Suprapubic skin (tissue), 3 donors: ENCODE measurements around the gene ABCA7.

Experiments
- POLR2A ChIP-seq, 2 donors: fragments of 450-650 bp; IDR thresholded peaks; one replicate each; pipeline ENCODE4 v1.6.1; 2017; ENCODE audit warnings: antibody characterized with exemption in 2 of 2, mild to moderate bottlenecking in 2 of 2, moderate library complexity in 2 of 2
- TF ChIP-seq, protein P1 (sequence below), 2 donors: fragments of 200-600 bp in 1 of 2; fragments of 450-650 bp in 1 of 2; sonication (generic) in 1 of 2; IDR thresholded peaks; one replicate each; pipeline ENCODE4 v1.5.1; 2016 to 2019; ENCODE audit warnings: antibody characterized with exemption in 2 of 2, mild to moderate bottlenecking in 1 of 2, moderate library complexity in 1 of 2

DNA sequence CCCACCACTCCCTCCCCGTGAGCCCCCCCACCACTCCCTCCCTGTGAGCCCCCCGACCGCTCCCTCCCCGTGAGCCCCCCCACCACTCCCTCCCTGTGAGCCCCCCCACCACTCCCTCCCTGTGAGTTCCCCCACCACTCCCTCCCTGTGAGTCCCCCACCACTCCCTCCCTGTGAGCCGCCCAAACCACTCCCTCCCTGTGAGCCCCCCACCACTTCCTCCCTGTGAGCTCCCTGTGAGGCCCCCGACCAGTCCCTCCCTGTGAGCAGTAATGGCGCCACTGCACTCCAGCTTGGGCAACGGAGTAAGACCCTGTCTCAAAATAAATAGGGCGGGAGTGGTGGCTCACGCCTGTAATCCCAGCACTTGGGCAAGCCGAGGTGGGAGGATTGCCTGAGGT, 9.9 kb downstream of the ABCA7 start:
- TF ChIP-seq, protein P1, sequence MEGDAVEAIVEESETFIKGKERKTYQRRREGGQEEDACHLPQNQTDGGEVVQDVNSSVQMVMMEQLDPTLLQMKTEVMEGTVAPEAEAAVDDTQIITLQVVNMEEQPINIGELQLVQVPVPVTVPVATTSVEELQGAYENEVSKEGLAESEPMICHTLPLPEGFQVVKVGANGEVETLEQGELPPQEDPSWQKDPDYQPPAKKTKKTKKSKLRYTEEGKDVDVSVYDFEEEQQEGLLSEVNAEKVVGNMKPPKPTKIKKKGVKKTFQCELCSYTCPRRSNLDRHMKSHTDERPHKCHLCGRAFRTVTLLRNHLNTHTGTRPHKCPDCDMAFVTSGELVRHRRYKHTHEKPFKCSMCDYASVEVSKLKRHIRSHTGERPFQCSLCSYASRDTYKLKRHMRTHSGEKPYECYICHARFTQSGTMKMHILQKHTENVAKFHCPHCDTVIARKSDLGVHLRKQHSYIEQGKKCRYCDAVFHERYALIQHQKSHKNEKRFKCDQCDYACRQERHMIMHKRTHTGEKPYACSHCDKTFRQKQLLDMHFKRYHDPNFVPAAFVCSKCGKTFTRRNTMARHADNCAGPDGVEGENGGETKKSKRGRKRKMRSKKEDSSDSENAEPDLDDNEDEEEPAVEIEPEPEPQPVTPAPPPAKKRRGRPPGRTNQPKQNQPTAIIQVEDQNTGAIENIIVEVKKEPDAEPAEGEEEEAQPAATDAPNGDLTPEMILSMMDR (IDR thresholded peaks at IDR 0.05) = no peak
- TF ChIP-seq POLR2A (IDR thresholded peaks at IDR 0.05) = no peak
